Measurements from ENCODE around the gene LRRC74B.

LRRC74B gene

GRCh38 chr22:21000207-21000986 is 45.3 kb upstream of the LRRC74B start:
- TF ChIP-seq, protein P1, sequence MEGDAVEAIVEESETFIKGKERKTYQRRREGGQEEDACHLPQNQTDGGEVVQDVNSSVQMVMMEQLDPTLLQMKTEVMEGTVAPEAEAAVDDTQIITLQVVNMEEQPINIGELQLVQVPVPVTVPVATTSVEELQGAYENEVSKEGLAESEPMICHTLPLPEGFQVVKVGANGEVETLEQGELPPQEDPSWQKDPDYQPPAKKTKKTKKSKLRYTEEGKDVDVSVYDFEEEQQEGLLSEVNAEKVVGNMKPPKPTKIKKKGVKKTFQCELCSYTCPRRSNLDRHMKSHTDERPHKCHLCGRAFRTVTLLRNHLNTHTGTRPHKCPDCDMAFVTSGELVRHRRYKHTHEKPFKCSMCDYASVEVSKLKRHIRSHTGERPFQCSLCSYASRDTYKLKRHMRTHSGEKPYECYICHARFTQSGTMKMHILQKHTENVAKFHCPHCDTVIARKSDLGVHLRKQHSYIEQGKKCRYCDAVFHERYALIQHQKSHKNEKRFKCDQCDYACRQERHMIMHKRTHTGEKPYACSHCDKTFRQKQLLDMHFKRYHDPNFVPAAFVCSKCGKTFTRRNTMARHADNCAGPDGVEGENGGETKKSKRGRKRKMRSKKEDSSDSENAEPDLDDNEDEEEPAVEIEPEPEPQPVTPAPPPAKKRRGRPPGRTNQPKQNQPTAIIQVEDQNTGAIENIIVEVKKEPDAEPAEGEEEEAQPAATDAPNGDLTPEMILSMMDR (IDR thresholded peaks at IDR 0.05) = no peak

- TF ChIP-seq, protein P1 (IDR thresholded peaks at IDR 0.05) = no peak
Observed at GRCh38 chr22:21000987-21001600, 44.7 kb upstream of the LRRC74B start.

GRCh38 chr22:21001601-21002325 is 44.0 kb upstream of the LRRC74B start, which contains the start of gene THAP7:
Gene THAP7 (minus strand): TSS chr22:21002118. CDS start chr22:21001911, 207 bp downstream.
- TF ChIP-seq, protein P1 (IDR thresholded peaks at IDR 0.05) = no peak

DNA sequence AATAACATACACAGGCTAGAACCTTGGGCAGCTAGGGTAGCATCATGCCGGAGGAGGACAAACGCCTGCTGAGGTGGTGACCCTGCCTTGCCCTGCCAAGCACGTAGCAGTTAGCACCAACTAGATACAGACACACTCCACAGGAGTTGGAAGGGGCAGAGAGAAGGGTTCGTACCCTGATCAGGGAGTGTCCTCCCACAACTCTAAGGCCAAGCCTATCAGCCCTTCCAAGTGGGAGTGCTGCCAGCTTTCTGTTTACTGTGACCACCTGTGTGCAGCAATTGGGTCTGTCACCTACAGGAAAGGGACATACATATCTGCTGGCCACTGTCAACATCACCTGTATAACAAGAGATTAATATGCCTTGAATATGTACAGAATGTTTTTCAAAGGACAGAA is 42.0 kb upstream of the LRRC74B start:
- TF ChIP-seq, protein P1 (IDR thresholded peaks at IDR 0.05) = no peak

GRCh38 chr22:21009638-21010425 is 35.9 kb upstream of the LRRC74B start:
- TF ChIP-seq, protein P1 (IDR thresholded peaks at IDR 0.05) = no peak

DNA sequence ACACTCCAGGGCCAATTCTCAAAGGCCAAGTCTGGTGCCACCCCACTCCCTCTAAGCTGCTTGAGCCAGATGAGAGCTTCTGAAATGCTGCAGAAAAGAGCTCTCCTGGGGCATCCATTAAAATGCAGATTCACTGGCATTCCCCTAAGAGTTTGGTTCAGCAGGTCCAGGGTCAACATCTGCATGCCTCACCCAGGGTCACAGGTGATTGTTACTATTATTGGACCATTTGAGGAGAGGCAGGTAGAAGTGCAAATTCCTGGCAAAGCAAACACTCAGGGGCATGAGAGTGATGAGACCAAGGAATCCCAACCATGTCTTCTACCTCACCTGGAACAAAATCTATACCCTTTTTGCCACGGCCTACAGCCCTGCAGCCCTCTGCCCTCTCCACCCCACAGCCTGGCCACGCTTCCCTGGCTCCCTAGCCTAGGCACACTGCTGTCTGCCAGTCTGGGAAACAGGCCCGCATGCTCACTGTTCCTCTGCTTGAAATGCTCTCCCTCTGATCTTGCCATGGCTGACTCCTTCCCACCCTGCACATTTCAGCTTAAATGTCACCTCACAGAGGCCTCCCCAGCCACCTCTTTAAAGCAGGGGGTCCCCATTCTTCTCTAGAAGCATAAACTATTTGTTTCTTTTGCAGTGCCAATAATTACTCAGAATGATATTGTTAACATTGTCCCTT is 35.2 kb upstream of the LRRC74B start:
- TF ChIP-seq, protein P1 (IDR thresholded peaks at IDR 0.05) = no peak
